ENCODE data around the gene TXNDC16. TPM values are rescaled to one million over a fixed set of nuclear protein-coding genes. Genes with fewer than 3 reads are reported as not detected.

The TXNDC16 gene
- total RNA-seq, 1 donor from 2014 or later: 17.5 TPM

DNA sequence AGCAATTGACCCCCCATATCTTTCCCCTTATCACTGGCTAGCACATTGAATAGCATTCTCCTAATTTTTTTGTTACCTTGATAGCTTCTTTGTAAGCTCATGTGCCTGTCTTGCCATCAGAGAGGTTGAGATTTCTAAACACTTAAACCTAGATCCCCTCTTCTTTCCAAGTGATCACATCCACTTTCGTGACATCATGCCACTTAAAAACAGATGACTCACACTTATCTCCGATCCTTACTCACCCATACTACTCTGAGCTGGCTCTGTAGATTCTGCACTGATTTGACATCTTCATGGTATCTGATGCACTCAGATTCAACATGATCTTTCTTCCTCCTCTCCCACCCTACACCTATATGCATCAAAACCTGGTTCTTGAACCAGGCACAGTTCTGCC lies 10.8 kb upstream of the TXNDC16 start:
- no peaks in the 10 kb centered on the region for H3K27me3 Mint-ChIP-seq (ENCODE audit: unreplicated experiment)
- TF ChIP-seq, protein P1, sequence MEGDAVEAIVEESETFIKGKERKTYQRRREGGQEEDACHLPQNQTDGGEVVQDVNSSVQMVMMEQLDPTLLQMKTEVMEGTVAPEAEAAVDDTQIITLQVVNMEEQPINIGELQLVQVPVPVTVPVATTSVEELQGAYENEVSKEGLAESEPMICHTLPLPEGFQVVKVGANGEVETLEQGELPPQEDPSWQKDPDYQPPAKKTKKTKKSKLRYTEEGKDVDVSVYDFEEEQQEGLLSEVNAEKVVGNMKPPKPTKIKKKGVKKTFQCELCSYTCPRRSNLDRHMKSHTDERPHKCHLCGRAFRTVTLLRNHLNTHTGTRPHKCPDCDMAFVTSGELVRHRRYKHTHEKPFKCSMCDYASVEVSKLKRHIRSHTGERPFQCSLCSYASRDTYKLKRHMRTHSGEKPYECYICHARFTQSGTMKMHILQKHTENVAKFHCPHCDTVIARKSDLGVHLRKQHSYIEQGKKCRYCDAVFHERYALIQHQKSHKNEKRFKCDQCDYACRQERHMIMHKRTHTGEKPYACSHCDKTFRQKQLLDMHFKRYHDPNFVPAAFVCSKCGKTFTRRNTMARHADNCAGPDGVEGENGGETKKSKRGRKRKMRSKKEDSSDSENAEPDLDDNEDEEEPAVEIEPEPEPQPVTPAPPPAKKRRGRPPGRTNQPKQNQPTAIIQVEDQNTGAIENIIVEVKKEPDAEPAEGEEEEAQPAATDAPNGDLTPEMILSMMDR (IDR thresholded peaks at IDR 0.05; ENCODE audit: partially characterized antibody, unreplicated experiment): no peak
- no peak overlapping the region for H3K4me3 Mint-ChIP-seq (ENCODE audit: unreplicated experiment)
- H3K27ac Mint-ChIP-seq (ENCODE audit: unreplicated experiment): no peak overlapping the region
- H3K4me1 Mint-ChIP-seq (ENCODE audit: low read depth, unreplicated experiment): no peaks in the 10 kb centered on the region
- H3K9me3 Mint-ChIP-seq (ENCODE audit: unreplicated experiment): peaks cover 4% of the 10 kb centered on the region
- no peak for DNase-seq
- H3K36me3 Mint-ChIP-seq (ENCODE audit: unreplicated experiment): peaks cover 21% of the 10 kb centered on the region

DNA sequence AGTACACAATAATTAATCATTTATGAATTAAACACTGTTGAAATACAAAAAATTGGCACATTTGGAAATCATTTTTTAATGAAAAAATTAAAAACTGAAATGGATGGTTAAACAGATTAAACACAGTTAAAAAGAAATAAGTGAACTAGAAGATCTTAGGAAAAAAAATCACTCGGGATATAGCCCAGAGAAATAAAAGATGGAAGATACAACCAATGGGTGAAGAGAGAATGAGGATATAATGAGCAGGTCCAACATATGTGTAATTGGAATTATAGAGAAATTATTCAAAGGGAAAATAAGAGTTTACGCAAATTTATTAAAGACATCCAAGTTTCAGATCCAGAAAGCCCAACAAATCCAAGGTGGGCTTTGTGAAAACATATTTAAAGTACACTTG lies 6.4 kb upstream of the TXNDC16 start:
- no peak overlapping the region for H3K27ac Mint-ChIP-seq (ENCODE audit: unreplicated experiment)
- DNase-seq: no peak
- no peaks in the 10 kb centered on the region for H3K4me1 Mint-ChIP-seq (ENCODE audit: low read depth, unreplicated experiment)
- peaks cover 4% of the 10 kb centered on the region for H3K27me3 Mint-ChIP-seq (ENCODE audit: unreplicated experiment)
- H3K36me3 Mint-ChIP-seq (ENCODE audit: unreplicated experiment): peaks cover 17% of the 10 kb centered on the region
- no peak overlapping the region for H3K4me3 Mint-ChIP-seq (ENCODE audit: unreplicated experiment)
- peaks cover 7% of the 10 kb centered on the region for H3K9me3 Mint-ChIP-seq (ENCODE audit: unreplicated experiment)
- TF ChIP-seq, protein P1 (IDR thresholded peaks at IDR 0.05; ENCODE audit: partially characterized antibody, unreplicated experiment): no peak

DNA sequence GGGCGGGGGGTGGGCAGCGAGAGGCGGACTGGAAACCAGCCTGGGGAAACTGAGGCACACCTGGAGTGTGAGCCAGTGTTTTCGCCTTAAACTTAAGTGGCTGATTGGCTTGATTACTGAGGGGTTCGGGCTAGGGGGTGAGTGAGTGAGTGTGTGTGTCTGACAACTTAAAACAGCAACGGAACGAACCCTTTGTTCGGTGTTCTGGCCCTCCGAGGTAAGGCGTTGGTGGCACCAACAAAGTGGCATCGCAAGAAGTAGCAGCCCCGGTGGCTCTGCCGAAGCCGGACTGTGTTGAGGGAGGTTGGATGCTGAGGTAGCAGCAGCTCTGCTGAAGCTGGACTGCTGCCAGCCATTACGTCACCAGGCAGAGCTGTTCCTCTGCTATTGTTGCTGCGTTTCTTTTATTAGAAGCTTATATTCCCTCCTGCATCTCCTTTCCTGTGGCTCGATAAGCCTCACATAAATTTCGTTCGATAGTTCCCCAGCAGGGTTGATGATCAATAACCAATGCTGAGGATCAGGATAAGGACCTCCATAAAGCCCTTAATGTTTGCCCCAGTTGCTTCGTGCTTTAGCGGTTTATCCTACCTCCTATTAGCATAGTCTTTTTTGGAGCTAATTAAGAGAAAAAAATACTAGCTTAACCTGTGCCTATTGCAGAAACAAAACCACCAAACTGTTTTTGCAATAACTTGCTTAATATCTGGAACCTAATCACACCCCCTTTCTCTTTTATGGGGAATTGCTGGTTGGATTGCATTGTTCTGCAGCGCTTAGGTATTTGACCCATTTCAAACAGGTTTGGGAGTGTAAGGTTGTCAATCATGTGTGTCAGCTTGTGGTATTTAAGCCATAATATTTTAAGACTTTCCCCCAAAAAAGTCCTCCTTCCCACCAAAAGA lies 1.6 kb upstream of the TXNDC16 start:
- TF ChIP-seq, protein P1 (IDR thresholded peaks at IDR 0.05; ENCODE audit: partially characterized antibody, unreplicated experiment): peak; percentile 10
- H3K4me3 Mint-ChIP-seq (ENCODE audit: unreplicated experiment): peak overlapping the region; percentile 98
- H3K4me1 Mint-ChIP-seq (ENCODE audit: low read depth, unreplicated experiment): peaks cover 4% of the 10 kb centered on the region
- peaks cover 12% of the 10 kb centered on the region for H3K36me3 Mint-ChIP-seq (ENCODE audit: unreplicated experiment)
- H3K9me3 Mint-ChIP-seq (ENCODE audit: unreplicated experiment): peaks cover 9% of the 10 kb centered on the region
- peak; percentile 83 for DNase-seq
- H3K27me3 Mint-ChIP-seq (ENCODE audit: unreplicated experiment): peaks cover 10% of the 10 kb centered on the region
- H3K27ac Mint-ChIP-seq (ENCODE audit: unreplicated experiment): peak overlapping the region; percentile 99

DNA sequence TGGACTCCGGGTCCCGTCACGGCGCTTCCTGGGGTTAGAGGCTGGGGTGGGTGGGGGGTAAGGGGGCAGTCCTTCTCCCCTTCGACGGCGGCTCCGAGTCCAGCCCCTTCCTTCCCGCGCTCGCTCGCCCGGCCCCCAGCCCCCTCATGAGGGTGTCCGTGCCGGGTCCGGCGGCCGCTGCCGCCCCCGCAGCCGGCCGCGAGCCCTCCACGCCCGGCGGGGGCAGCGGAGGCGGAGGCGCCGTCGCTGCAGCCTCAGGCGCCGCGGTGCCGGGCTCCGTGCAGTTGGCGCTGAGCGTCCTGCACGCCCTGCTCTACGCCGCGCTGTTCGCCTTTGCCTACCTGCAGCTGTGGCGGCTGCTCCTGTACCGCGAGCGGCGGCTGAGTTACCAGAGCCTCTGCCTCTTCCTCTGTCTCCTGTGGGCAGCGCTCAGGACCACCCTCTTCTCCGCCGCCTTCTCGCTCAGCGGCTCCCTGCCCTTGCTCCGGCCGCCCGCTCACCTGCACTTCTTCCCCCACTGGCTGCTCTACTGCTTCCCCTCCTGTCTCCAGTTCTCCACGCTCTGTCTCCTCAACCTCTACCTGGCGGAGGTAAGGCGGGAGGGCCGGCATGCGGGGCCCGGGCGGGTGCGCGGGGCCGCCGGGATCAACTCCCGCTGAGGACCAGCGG lies 831 bp upstream of the TXNDC16 start:
- peak overlapping the region; percentile 99 for H3K27ac Mint-ChIP-seq (ENCODE audit: unreplicated experiment)
- peaks cover 10% of the 10 kb centered on the region for H3K27me3 Mint-ChIP-seq (ENCODE audit: unreplicated experiment)
- TF ChIP-seq, protein P1 (IDR thresholded peaks at IDR 0.05; ENCODE audit: partially characterized antibody, unreplicated experiment): no peak
- peaks cover 4% of the 10 kb centered on the region for H3K4me1 Mint-ChIP-seq (ENCODE audit: low read depth, unreplicated experiment)
- H3K4me3 Mint-ChIP-seq (ENCODE audit: unreplicated experiment): peak overlapping the region; percentile 98
- peaks cover 5% of the 10 kb centered on the region for H3K36me3 Mint-ChIP-seq (ENCODE audit: unreplicated experiment)
- DNase-seq: peak; percentile 60
- peaks cover 8% of the 10 kb centered on the region for H3K9me3 Mint-ChIP-seq (ENCODE audit: unreplicated experiment)

DNA sequence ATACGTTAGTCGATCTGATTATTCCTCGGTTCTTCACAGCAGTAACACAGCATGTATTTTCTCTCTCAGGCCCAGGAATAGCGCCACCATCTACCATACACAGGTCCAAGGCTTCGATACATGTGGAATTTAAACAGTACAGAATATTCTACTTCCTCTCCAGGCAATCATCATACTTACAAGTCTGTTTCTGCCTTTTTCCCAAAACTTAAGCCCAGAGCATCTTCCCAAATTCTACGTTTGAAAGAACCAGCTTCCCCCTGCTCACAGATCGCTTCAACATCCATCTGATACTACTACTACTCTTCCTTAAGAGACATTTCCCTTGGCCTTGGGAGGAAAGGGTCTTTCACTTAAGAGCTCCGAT lies 626 bp downstream of the TXNDC16 start:
- peaks cover 10% of the 10 kb centered on the region for H3K27me3 Mint-ChIP-seq (ENCODE audit: unreplicated experiment)
- peak overlapping the region; percentile 95 for H3K4me3 Mint-ChIP-seq (ENCODE audit: unreplicated experiment)
- peaks cover 8% of the 10 kb centered on the region for H3K9me3 Mint-ChIP-seq (ENCODE audit: unreplicated experiment)
- peaks cover 4% of the 10 kb centered on the region for H3K4me1 Mint-ChIP-seq (ENCODE audit: low read depth, unreplicated experiment)
- peak overlapping the region; percentile 94 for H3K27ac Mint-ChIP-seq (ENCODE audit: unreplicated experiment)
- no peaks in the 10 kb centered on the region for H3K36me3 Mint-ChIP-seq (ENCODE audit: unreplicated experiment)
- TF ChIP-seq, protein P1 (IDR thresholded peaks at IDR 0.05; ENCODE audit: partially characterized antibody, unreplicated experiment): no peak
- DNase-seq: no peak

All from glutamatergic neuron (in vitro differentiated cells).